ENCODE measurements around the gene PALD1.
A peak's percentile ranks its signal among the peaks of the same experiment; 100 is the strongest.

PALD1 gene

GRCh38 chr10:70478191-70479164 is at the start of gene PALD1:
PALD1 (plus strand) TSS chr10:70478767; CDS start chr10:70525952, 47,185 bp downstream.
- peak within 1 kb of the TSS; percentile 72; the same call in 1 of the 2 replicates for H3K27ac ChIP-seq (ENCODE audit: low read depth, low read length)
- H3K36me3 ChIP-seq (ENCODE audit: control insufficient read depth, insufficient read depth, low read length), result no peaks in the 10 kb centered on the region
- H3K27me3 ChIP-seq (ENCODE audit: control insufficient read depth, insufficient read depth, low read length), result no peaks in the 10 kb centered on the region
- no peaks in the 10 kb centered on the region for H3K9me3 ChIP-seq (ENCODE audit: control insufficient read depth, insufficient read depth, low read depth, low read length)
- peak within 1 kb of the TSS; percentile 76 for H3K4me3 ChIP-seq (ENCODE audit: low read depth, low read length)
- peaks cover 45% of the 10 kb centered on the region for H3K4me1 ChIP-seq (ENCODE audit: control insufficient read depth, insufficient read depth, low read length)
- peak within 1 kb of the TSS; percentile 91 for H3K9ac ChIP-seq (ENCODE audit: low read length)

GRCh38 chr10:70430493-70431445 is 47.8 kb upstream of the PALD1 start:
- Histone ChIP-seq H3K36me3 (ENCODE audit: control insufficient read depth, insufficient read depth, low read length) (peaks cover 91% of the 10 kb centered on the region), H3K27ac (ENCODE audit: low read depth, low read length) (no peak overlapping the region), H3K4me3 (ENCODE audit: low read depth, low read length) (no peak overlapping the region), H3K9ac (ENCODE audit: low read length) (no peak overlapping the region), H3K27me3 (ENCODE audit: control insufficient read depth, insufficient read depth, low read length) (no peaks in the 10 kb centered on the region), H3K9me3 (ENCODE audit: control insufficient read depth, insufficient read depth, low read depth, low read length) (no peaks in the 10 kb centered on the region), H3K4me1 (ENCODE audit: control insufficient read depth, insufficient read depth, low read length) (no peaks in the 10 kb centered on the region)

- no peaks in the 10 kb centered on the region for H3K4me1 ChIP-seq (ENCODE audit: control insufficient read depth, insufficient read depth, low read length)
- H3K27ac ChIP-seq (ENCODE audit: low read depth, low read length), result no peak overlapping the region
- peaks cover 86% of the 10 kb centered on the region for H3K36me3 ChIP-seq (ENCODE audit: control insufficient read depth, insufficient read depth, low read length)
- H3K27me3 ChIP-seq (ENCODE audit: control insufficient read depth, insufficient read depth, low read length), result no peaks in the 10 kb centered on the region
- no peak overlapping the region for H3K4me3 ChIP-seq (ENCODE audit: low read depth, low read length)
- no peak overlapping the region for H3K9ac ChIP-seq (ENCODE audit: low read length)
- H3K9me3 ChIP-seq (ENCODE audit: control insufficient read depth, insufficient read depth, low read depth, low read length), result no peaks in the 10 kb centered on the region
Measured at GRCh38 chr10:70432101-70432500, 46.5 kb upstream of the PALD1 start.

- Histone ChIP-seq H3K4me1 (ENCODE audit: control insufficient read depth, insufficient read depth, low read length) (peaks cover 5% of the 10 kb centered on the region; the same call in 1 of the 2 replicates), H3K9ac (ENCODE audit: low read length) (no peak overlapping the region), H3K27ac (ENCODE audit: low read depth, low read length) (no peak overlapping the region), H3K27me3 (ENCODE audit: control insufficient read depth, insufficient read depth, low read length) (no peaks in the 10 kb centered on the region), H3K4me3 (ENCODE audit: low read depth, low read length) (no peak overlapping the region), H3K9me3 (ENCODE audit: control insufficient read depth, insufficient read depth, low read depth, low read length) (no peaks in the 10 kb centered on the region), H3K36me3 (ENCODE audit: control insufficient read depth, insufficient read depth, low read length) (peaks cover 80% of the 10 kb centered on the region)
Measured at GRCh38 chr10:70432561-70433263, 45.9 kb upstream of the PALD1 start.

GRCh38 chr10:70433581-70434280 is 44.8 kb upstream of the PALD1 start:
- peaks cover 3% of the 10 kb centered on the region; the same call in 1 of the 2 replicates for H3K27me3 ChIP-seq (ENCODE audit: control insufficient read depth, insufficient read depth, low read length)
- peaks cover 72% of the 10 kb centered on the region for H3K36me3 ChIP-seq (ENCODE audit: control insufficient read depth, insufficient read depth, low read length)
- peaks cover 5% of the 10 kb centered on the region; the same call in 1 of the 2 replicates for H3K4me1 ChIP-seq (ENCODE audit: control insufficient read depth, insufficient read depth, low read length)
- H3K27ac ChIP-seq (ENCODE audit: low read depth, low read length), result no peak overlapping the region
- H3K4me3 ChIP-seq (ENCODE audit: low read depth, low read length), result no peak overlapping the region
- no peak overlapping the region for H3K9ac ChIP-seq (ENCODE audit: low read length)
- H3K9me3 ChIP-seq (ENCODE audit: control insufficient read depth, insufficient read depth, low read depth, low read length), result no peaks in the 10 kb centered on the region

GRCh38 chr10:70435241-70436085 is 43.1 kb upstream of the PALD1 start:
- no peak overlapping the region for H3K27ac ChIP-seq (ENCODE audit: low read depth, low read length)
- H3K9ac ChIP-seq (ENCODE audit: low read length), result no peak overlapping the region
- H3K27me3 ChIP-seq (ENCODE audit: control insufficient read depth, insufficient read depth, low read length), result peaks cover 18% of the 10 kb centered on the region
- H3K4me1 ChIP-seq (ENCODE audit: control insufficient read depth, insufficient read depth, low read length), result peaks cover 11% of the 10 kb centered on the region
- H3K36me3 ChIP-seq (ENCODE audit: control insufficient read depth, insufficient read depth, low read length), result peaks cover 61% of the 10 kb centered on the region
- H3K9me3 ChIP-seq (ENCODE audit: control insufficient read depth, insufficient read depth, low read depth, low read length), result no peaks in the 10 kb centered on the region
- no peak overlapping the region for H3K4me3 ChIP-seq (ENCODE audit: low read depth, low read length)

- Histone ChIP-seq H3K36me3 (ENCODE audit: control insufficient read depth, insufficient read depth, low read length) (peaks cover 39% of the 10 kb centered on the region), H3K9ac (ENCODE audit: low read length) (no peak overlapping the region), H3K4me3 (ENCODE audit: low read depth, low read length) (no peak overlapping the region), H3K9me3 (ENCODE audit: control insufficient read depth, insufficient read depth, low read depth, low read length) (no peaks in the 10 kb centered on the region), H3K27ac (ENCODE audit: low read depth, low read length) (no peak overlapping the region), H3K27me3 (ENCODE audit: control insufficient read depth, insufficient read depth, low read length) (peaks cover 41% of the 10 kb centered on the region), H3K4me1 (ENCODE audit: control insufficient read depth, insufficient read depth, low read length) (peaks cover 25% of the 10 kb centered on the region)
Measured at GRCh38 chr10:70437721-70438120, 40.8 kb upstream of the PALD1 start.

- Histone ChIP-seq H3K36me3 (ENCODE audit: control insufficient read depth, insufficient read depth, low read length) (peaks cover 13% of the 10 kb centered on the region), H3K4me1 (ENCODE audit: control insufficient read depth, insufficient read depth, low read length) (peaks cover 40% of the 10 kb centered on the region), H3K27ac (ENCODE audit: low read depth, low read length) (peak overlapping the region; percentile 93; the same call in 1 of the 2 replicates), H3K27me3 (ENCODE audit: control insufficient read depth, insufficient read depth, low read length) (peaks cover 45% of the 10 kb centered on the region), H3K4me3 (ENCODE audit: low read depth, low read length) (peak overlapping the region; percentile 77), H3K9ac (ENCODE audit: low read length) (peak overlapping the region; percentile 98), H3K9me3 (ENCODE audit: control insufficient read depth, insufficient read depth, low read depth, low read length) (no peaks in the 10 kb centered on the region)
Measured at GRCh38 chr10:70440296-70441160, 38.0 kb upstream of the PALD1 start.
